GM12872 (cell line): Measurements from ENCODE around the gene MCCC1.

Source experiments
- CTCF ChIP-seq: IDR thresholded peaks from 3 replicates; pipeline ENCODE4 v1.5.1; 2011; ENCODE audit warnings: low read depth, mild to moderate bottlenecking, low read length, moderate library complexity; ENCODE audit not compliant: insufficient read depth

Gene MCCC1

GRCh38 chr3:183131186-183131725 is 32.0 kb upstream of the MCCC1 start:
- TF ChIP-seq CTCF: no peak

GRCh38 chr3:183129243-183129642 is 29.9 kb upstream of the MCCC1 start:
- TF ChIP-seq CTCF: no peak

GRCh38 chr3:183128709-183129108 is 29.4 kb upstream of the MCCC1 start:
- TF ChIP-seq CTCF: no peak

GRCh38 chr3:183123891-183124290 is 24.6 kb upstream of the MCCC1 start:
- no peak for TF ChIP-seq CTCF

- peak; percentile 73 for TF ChIP-seq CTCF
These were observed 23.1 kb upstream of the MCCC1 start for GRCh38 chr3:183122257-183122932.

GRCh38 chr3:183120538-183121215 is 21.4 kb upstream of the MCCC1 start:
- no peak for TF ChIP-seq CTCF

GRCh38 chr3:183117056-183117455 is 17.8 kb upstream of the MCCC1 start:
- no peak for TF ChIP-seq CTCF
